GM12873 (cell line): ENCODE measurements around the gene PSMD1.

ENCODE experiments used
- CTCF ChIP-seq: IDR thresholded peaks from 2 replicates; pipeline ENCODE4 v1.5.1; 2012; ENCODE audit warnings: low read depth, mild to moderate bottlenecking, moderate library complexity, low read length, control low read depth; ENCODE audit not compliant: insufficient read depth; ENCODE audit errors: missing control alignments

PSMD1 gene

GRCh38 chr2:231212329-231212845, 155.7 kb downstream of the PSMD1 start:
- TF ChIP-seq CTCF, result no peak

- TF ChIP-seq CTCF, result no peak
Observed at GRCh38 chr2:231213931-231214642, 157.4 kb downstream of the PSMD1 start.

- TF ChIP-seq CTCF, result no peak
Observed at GRCh38 chr2:231218366-231218765, 161.7 kb downstream of the PSMD1 start.

GRCh38 chr2:231219289-231219688, 162.6 kb downstream of the PSMD1 start:
- TF ChIP-seq CTCF, result no peak

GRCh38 chr2:231221761-231222160, 165.1 kb downstream of the PSMD1 start:
- no peak for TF ChIP-seq CTCF
